Activated naive CD4-positive, alpha-beta T cell treated with anti-CD3 and anti-CD28 coated beads, Interleukin-2, amount 50 U/mL, for 24 hours (primary cell): ENCODE data around the gene CCDC110.

Source experiments
- H3K27ac Mint-ChIP-seq: one replicate; pipeline ENCODE4 v1.8.0; 2021; ENCODE audit warnings: mild to moderate bottlenecking, mixed read lengths
- H3K27me3 Mint-ChIP-seq: one replicate; pipeline ENCODE4 v1.8.0; 2021; ENCODE audit warnings: mixed read lengths
- H3K36me3 Mint-ChIP-seq: one replicate; pipeline ENCODE4 v1.8.0; 2021; ENCODE audit warnings: mixed read lengths
- H3K4me1 Mint-ChIP-seq: one replicate; pipeline ENCODE4 v1.8.0; 2021; ENCODE audit warnings: mixed read lengths
- H3K4me3 Mint-ChIP-seq: one replicate; pipeline ENCODE4 v1.8.0; 2021; ENCODE audit warnings: mild to moderate bottlenecking, mixed read lengths
- H3K9me3 Mint-ChIP-seq: one replicate; pipeline ENCODE4 v1.8.0; 2021; ENCODE audit warnings: mixed read lengths

Gene CCDC110

DNA sequence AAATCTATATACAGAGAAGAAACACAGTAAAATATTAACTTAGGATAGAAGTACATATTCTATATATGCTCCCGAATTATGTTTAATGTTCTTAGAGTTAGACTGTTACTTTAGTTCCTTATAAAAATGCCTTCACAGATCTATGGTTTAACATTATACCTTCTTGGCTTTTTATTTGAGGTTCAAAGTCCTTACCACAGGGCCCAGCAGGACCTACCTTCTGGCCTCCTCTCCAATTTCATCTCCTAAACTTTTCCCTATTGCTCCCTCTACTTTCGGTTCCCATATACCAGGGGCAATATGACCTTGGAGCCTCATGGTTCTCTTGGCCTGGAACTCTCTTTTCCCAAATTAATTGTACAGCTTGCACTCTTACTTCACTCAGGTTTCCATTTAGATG is 63.1 kb downstream of the CCDC110 start:
- no peaks in the 10 kb centered on the region for H3K27me3 Mint-ChIP-seq
- H3K9me3 Mint-ChIP-seq, result no peaks in the 10 kb centered on the region
- no peaks in the 10 kb centered on the region for H3K4me1 Mint-ChIP-seq
- no peak overlapping the region for H3K27ac Mint-ChIP-seq
- H3K36me3 Mint-ChIP-seq, result peaks cover 14% of the 10 kb centered on the region
- H3K4me3 Mint-ChIP-seq, result no peak overlapping the region

DNA sequence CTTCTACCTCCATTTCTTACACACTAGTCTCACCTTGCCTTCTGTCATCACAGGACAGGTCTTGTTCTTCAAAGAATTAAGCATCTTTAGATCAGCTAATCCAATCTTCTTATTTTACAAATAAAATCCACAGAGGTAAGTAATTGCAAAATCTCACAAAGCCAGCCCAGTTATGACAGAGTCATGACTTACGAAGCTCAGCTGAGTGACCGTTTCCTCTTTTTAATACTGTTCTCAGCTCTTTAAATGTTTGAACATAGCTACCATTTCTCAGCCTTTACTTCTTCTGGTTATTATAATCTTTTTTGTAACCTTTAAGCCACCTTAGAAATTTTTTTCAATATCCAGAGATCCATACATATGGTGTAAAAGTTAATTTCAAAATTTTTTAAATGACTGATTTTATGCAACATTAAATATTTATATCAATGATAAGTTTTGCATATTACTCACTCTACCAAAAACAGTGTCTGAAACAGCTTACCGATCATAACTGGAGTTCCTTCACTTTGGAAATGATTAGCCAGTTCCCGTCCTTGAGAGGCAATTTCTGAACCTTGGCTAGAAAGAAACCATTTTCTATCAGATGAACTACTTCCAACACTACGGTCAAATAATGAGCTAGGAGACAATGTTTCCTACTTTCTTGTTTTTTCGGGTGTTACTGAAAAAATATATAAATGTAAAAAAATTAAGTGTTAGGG is 66.1 kb downstream of the CCDC110 start:
- H3K9me3 Mint-ChIP-seq, result no peaks in the 10 kb centered on the region
- H3K4me1 Mint-ChIP-seq, result no peaks in the 10 kb centered on the region
- no peak overlapping the region for H3K4me3 Mint-ChIP-seq
- peaks cover 10% of the 10 kb centered on the region for H3K36me3 Mint-ChIP-seq
- H3K27ac Mint-ChIP-seq, result no peak overlapping the region
- H3K27me3 Mint-ChIP-seq, result no peaks in the 10 kb centered on the region

DNA sequence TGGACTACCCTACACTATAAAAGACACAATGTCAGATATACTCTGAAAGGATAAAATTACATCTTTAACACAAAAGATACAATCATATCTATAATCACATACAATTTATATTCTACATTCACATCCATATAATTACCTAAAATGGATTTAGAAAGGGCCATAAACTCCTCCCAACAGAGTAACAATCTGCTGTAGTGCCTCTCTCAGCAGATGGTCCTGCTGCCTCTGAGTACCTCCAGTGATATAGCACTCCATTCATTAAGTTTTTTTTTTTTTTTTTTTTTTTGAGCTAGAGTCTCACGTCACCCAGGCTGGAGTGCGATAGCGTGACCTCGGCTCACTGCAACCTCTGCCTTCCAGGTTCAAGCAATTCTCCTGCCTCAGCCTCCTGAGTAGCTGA is 67.5 kb downstream of the CCDC110 start:
- Mint-ChIP-seq H3K9me3 (no peaks in the 10 kb centered on the region), H3K36me3 (peaks cover 9% of the 10 kb centered on the region), H3K4me3 (no peak overlapping the region), H3K4me1 (no peaks in the 10 kb centered on the region), H3K27ac (no peak overlapping the region), H3K27me3 (no peaks in the 10 kb centered on the region)

DNA sequence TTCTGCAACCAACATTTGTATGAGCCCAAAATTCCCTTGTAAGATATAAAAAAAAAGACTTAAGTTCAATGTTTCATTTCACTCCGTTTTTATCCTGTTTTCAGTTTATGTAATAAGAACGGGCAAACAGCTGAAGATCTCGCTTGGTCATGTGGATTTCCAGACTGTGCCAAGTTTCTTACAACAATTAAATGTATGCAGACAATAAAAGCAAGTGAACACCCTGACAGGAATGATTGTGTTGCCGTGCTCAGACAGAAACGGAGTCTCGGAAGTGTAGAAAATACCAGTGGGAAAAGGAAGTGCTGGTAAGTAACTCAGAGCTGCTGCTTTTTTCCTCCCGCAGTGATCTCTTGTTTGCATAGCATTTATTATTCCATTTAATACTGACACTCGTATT is 72.1 kb downstream of the CCDC110 start:
- Mint-ChIP-seq H3K4me3 (no peak overlapping the region), H3K27ac (no peak overlapping the region), H3K9me3 (no peaks in the 10 kb centered on the region), H3K36me3 (peaks cover 10% of the 10 kb centered on the region), H3K4me1 (peaks cover 20% of the 10 kb centered on the region), H3K27me3 (no peaks in the 10 kb centered on the region)

DNA sequence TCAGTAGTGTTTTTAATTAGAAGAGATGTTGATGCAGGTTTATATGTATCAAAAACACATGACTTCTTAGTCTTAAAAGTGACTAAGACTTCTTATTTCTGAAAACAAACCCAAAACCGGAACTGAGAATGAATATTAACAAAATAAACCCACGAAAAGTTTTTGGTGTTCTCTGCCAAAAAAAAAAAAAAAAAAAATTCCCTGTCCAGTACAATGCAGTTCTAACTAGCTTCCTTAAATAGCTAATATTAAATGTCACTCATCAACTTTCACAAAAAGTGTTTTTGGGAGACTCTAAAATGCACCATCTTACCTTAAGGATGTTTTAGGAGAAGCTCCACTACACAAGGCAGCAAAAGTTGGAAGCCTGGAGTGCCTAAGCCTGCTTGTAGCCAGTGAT is 72.9 kb downstream of the CCDC110 start:
- H3K27ac Mint-ChIP-seq, result no peak overlapping the region
- no peak overlapping the region for H3K4me3 Mint-ChIP-seq
- H3K4me1 Mint-ChIP-seq, result peaks cover 29% of the 10 kb centered on the region
- H3K9me3 Mint-ChIP-seq, result no peaks in the 10 kb centered on the region
- peaks cover 10% of the 10 kb centered on the region for H3K36me3 Mint-ChIP-seq
- no peaks in the 10 kb centered on the region for H3K27me3 Mint-ChIP-seq

DNA sequence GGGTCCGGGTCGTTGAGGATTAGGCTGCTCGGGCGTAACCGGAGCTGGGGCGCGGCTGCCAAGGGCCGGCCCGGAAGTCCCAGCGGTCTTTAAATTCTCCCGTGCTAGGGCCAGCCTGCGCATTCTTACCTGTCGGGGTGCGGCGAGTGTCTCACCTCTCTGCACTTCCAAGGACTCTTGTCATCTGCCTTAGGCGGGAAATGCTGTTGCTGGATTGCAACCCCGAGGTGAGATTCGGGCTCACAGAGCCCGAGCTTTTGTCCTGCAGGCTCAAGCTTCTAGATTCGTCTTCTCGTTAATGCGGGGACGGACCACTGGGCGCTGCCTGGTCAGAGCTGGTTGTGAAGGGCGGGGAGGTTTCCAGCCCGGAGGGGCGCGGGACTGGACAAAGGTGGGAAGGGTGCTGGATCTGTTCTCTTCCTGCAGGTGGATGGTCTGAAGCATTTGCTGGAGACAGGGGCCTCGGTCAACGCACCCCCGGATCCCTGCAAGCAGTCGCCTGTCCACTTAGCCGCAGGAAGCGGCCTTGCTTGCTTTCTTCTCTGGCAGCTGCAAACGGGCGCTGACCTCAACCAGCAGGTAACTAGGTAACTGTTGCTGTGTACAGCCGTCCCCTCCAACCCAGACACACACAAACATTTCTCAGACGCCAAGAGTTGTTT is 74.7 kb downstream of the CCDC110 start, which contains the start of gene ANKRD37:
ANKRD37 (plus strand) TSS at position 118 of the 662 bp plus-strand sequence; CDS start at position 201, 83 bp downstream.
- Mint-ChIP-seq H3K9me3 (no peaks in the 10 kb centered on the region), H3K4me1 (peaks cover 29% of the 10 kb centered on the region), H3K27ac (peak within 1 kb of the TSS; percentile 98), H3K36me3 (peaks cover 6% of the 10 kb centered on the region), H3K4me3 (peak within 1 kb of the TSS; percentile 98), H3K27me3 (no peaks in the 10 kb centered on the region)

DNA sequence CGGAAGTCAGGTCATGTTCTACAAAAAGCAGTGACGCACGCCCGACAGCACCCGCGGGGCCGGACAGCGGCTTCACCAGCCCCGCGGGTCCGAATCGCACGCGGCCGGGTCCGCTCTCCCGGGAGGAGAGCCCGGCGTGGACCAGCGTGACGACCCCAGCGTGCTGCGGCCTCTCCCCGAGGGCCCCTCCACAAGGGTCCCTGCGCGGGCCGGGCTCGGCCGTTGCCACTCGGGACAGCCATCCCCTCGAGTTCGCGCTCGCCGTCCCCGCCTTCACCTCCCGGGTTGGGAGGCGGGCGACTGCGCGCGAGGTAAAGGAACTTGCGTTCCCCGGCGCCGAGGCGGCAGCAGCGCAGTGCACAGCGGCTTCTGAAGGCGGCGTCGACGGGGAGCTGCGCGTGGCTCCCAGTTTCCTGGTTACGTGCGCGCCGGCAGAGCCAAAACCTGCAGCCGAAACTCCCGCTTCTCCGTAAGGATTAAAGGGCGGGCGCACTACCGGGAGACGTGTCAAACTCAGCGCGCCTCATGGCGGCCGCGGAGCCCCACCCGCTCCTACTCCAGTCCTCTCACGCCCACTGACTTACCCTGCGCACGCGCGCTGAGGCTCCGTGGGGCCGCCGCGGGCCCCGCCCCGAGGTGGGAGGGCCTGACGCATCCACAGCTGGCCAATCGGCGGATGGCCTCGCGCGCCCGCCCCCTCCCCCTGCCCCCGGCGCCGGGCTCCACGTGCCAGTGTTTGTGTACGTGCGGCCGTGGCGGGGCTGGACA is 75.4 kb downstream of the CCDC110 start:
- Mint-ChIP-seq H3K27me3 (no peaks in the 10 kb centered on the region), H3K27ac (peak overlapping the region; percentile 98), H3K9me3 (no peaks in the 10 kb centered on the region), H3K4me1 (peaks cover 29% of the 10 kb centered on the region), H3K36me3 (peaks cover 6% of the 10 kb centered on the region), H3K4me3 (peak overlapping the region; percentile 98)

DNA sequence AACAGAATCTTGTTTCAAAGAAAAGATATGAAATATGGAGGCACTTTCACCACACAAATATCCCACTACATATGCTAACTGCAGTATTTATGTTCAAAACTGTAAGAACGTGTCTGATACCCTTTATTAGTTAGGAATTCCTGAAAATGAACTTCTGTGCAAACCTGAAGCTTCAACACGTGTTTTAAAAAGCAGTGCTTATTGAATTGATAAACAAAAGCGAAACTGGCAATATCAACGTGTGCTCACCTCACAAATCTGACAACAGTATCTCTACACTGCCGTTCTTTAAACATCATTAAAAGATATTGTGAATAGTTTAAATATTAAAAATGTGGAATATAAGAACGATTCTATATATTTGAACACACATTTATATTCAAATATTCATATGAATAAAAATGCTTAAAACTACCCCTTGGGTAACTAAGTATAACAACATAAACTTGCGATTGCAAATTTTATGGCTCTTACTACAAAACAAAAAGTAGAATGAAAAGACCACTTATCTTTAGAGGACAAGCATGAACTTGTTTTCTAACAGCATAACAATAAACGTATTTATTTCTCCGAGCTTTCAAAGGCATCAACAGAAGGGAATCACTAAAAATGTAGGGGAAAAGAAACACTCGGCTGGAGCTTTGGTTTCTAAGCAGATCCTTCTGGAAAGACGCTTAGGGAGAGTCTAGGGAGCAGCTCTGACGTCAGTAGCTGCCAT is 76.1 kb downstream of the CCDC110 start, which contains the start of gene LRP2BP:
LRP2BP (minus strand) TSS at position 687 of the 718 bp plus-strand sequence. CDS start 17,738 bp downstream, outside the sequence.
- Mint-ChIP-seq H3K4me1 (peaks cover 29% of the 10 kb centered on the region), H3K9me3 (no peaks in the 10 kb centered on the region), H3K36me3 (peaks cover 6% of the 10 kb centered on the region), H3K27me3 (no peaks in the 10 kb centered on the region), H3K4me3 (peak within 1 kb of the TSS; percentile 98), H3K27ac (peak within 1 kb of the TSS; percentile 98)
